WTC11 (cell line): Measurements from ENCODE around the gene ACOX2. TPM values are rescaled to one million over a fixed set of nuclear protein-coding genes. Genes with fewer than 3 reads are reported as not detected.

Experiments
- ATAC-seq: fragments of 200-7000 bp; cut with Tn5 transposase; 2 replicates; pipeline ENCODE4 v1.10.0; 2021; ENCODE audit warnings: mild to moderate bottlenecking, moderate library complexity
- CTCF ChIA-PET: fragments of 300-600 bp; sonication (Branson Sonifier 250); formaldehyde crosslinking; loops from one replicate; lab custom pipeline; 2021; ENCODE audit warnings: antibody characterized with exemption; lab: Charles Lee
- POLR2A ChIA-PET: fragments of 350-600 bp; sonication (Branson Sonifier 250); formaldehyde crosslinking; loops from one replicate; lab custom pipeline; 2021; ENCODE audit warnings: antibody characterized with exemption; lab: Charles Lee
- DNase-seq: peaks from one replicate; pipeline ENCODE4 v3.0.0; 2021; ENCODE audit warnings: low spot score
- H3K27ac Mint-ChIP-seq: 2 replicates; pipeline ENCODE4 v1.8.0; 2021; ENCODE audit warnings: mixed read lengths
- H3K27me3 Mint-ChIP-seq: 2 replicates; pipeline ENCODE4 v1.8.0; 2021; ENCODE audit warnings: low read depth, mild to moderate bottlenecking, moderate library complexity, mixed read lengths
- H3K36me3 Mint-ChIP-seq: 2 replicates; pipeline ENCODE4 v1.8.0; 2021; ENCODE audit warnings: mixed read lengths
- H3K4me1 Mint-ChIP-seq: 2 replicates; pipeline ENCODE4 v1.8.0; 2022; ENCODE audit warnings: mixed read lengths
- H3K4me3 Mint-ChIP-seq: 2 replicates; pipeline ENCODE4 v1.8.0; 2021; ENCODE audit warnings: mild to moderate bottlenecking, moderate library complexity, mixed read lengths
- H3K9me3 Mint-ChIP-seq: 2 replicates; pipeline ENCODE4 v1.8.0; 2021; ENCODE audit warnings: mixed read lengths
- AR ChIP-seq: fragments of 250-450 bp; sonication (Bioruptor Pico); IDR thresholded peaks from 2 replicates; pipeline ENCODE4 v1.9.0; 2021; ENCODE audit warnings: mild to moderate bottlenecking
- ATF1 ChIP-seq: sonication (generic); formaldehyde crosslinking; IDR thresholded peaks from 2 replicates; pipeline ENCODE4 v1.8.1; 2023; ENCODE audit warnings: mild to moderate bottlenecking, moderate library complexity, missing genetic modification reagents
- ATF2 ChIP-seq: sonication (generic); formaldehyde crosslinking; IDR thresholded peaks from 2 replicates; pipeline ENCODE4 v1.8.1; 2022; ENCODE audit warnings: low read depth, missing genetic modification reagents, borderline replicate concordance
- CREM ChIP-seq: sonication (generic); formaldehyde crosslinking; IDR thresholded peaks from 2 replicates; pipeline ENCODE4 v1.8.1; 2022; ENCODE audit warnings: mild to moderate bottlenecking, missing genetic modification reagents, moderate library complexity
- E2F1 ChIP-seq: sonication (generic); formaldehyde crosslinking; IDR thresholded peaks from 2 replicates; pipeline ENCODE4 v1.8.0; 2022; ENCODE audit warnings: mild to moderate bottlenecking, missing genetic modification reagents
- MYBL2 ChIP-seq: sonication (generic); formaldehyde crosslinking; IDR thresholded peaks from 2 replicates; pipeline ENCODE4 v1.8.1; 2023; ENCODE audit warnings: mild to moderate bottlenecking, moderate library complexity, missing genetic modification reagents
- NR1H2 ChIP-seq: sonication (generic); formaldehyde crosslinking; IDR thresholded peaks from 2 replicates; pipeline ENCODE4 v1.9.0; 2021; ENCODE audit warnings: mild to moderate bottlenecking, moderate library complexity, missing genetic modification reagents
- PRDM15 ChIP-seq: sonication (generic); formaldehyde crosslinking; IDR thresholded peaks from 2 replicates; pipeline ENCODE4 v1.8.0; 2022; ENCODE audit warnings: missing genetic modification reagents
- PREB ChIP-seq: sonication (generic); formaldehyde crosslinking; IDR thresholded peaks from 2 replicates; pipeline ENCODE4 v1.8.1; 2022; ENCODE audit warnings: mild to moderate bottlenecking, missing genetic modification reagents, moderate library complexity, borderline replicate concordance
- SMAD4 ChIP-seq: sonication (generic); formaldehyde crosslinking; IDR thresholded peaks from 2 replicates; pipeline ENCODE4 v1.8.0; 2022; ENCODE audit warnings: mild to moderate bottlenecking, missing genetic modification reagents
- SP1 ChIP-seq: sonication (generic); formaldehyde crosslinking; conservative IDR thresholded peaks from 2 replicates; pipeline ENCODE4 v1.8.1; 2022; ENCODE audit warnings: missing genetic modification reagents
- STAT6 ChIP-seq: sonication (generic); formaldehyde crosslinking; conservative IDR thresholded peaks from 2 replicates; pipeline ENCODE4 v1.8.1; 2023; ENCODE audit warnings: mild to moderate bottlenecking, low read depth, missing genetic modification reagents, moderate library complexity
- TEAD1 ChIP-seq: sonication (generic); formaldehyde crosslinking; IDR thresholded peaks from 2 replicates; pipeline ENCODE4 v1.8.0; 2022; ENCODE audit warnings: mild to moderate bottlenecking, missing genetic modification reagents
- ZBTB21 ChIP-seq: sonication (generic); formaldehyde crosslinking; IDR thresholded peaks from 2 replicates; pipeline ENCODE4 v1.8.1; 2023; ENCODE audit warnings: mild to moderate bottlenecking, missing genetic modification reagents, borderline replicate concordance
- ZBTB43 ChIP-seq: sonication (generic); formaldehyde crosslinking; IDR thresholded peaks from 2 replicates; pipeline ENCODE4 v1.8.1; 2023; ENCODE audit warnings: mild to moderate bottlenecking, missing genetic modification reagents
- ZMAT4 ChIP-seq: fragments of 250-450 bp; sonication (Bioruptor Pico); IDR thresholded peaks from 2 replicates; pipeline ENCODE4 v1.9.0; 2021; ENCODE audit warnings: mild to moderate bottlenecking
- ZNF423 ChIP-seq: fragments of 250-450 bp; sonication (Bioruptor Pico); IDR thresholded peaks from 2 replicates; pipeline ENCODE4 v2.1.2; 2022; ENCODE audit warnings: mild to moderate bottlenecking, moderate library complexity
- ZNF532 ChIP-seq: fragments of 250-450 bp; sonication (Bioruptor Pico); IDR thresholded peaks from 2 replicates; pipeline ENCODE4 v1.9.0; 2021; ENCODE audit warnings: mild to moderate bottlenecking, borderline replicate concordance
- total RNA-seq: library from RNA; stranded (reverse); gene quantifications from 3 replicates; pipeline ENCODE4 v1.2.3, GENCODE V29; 2021

Gene ACOX2
- total RNA-seq, 1 experiment from 2014 or later, result 1.1 TPM

GRCh38 chr3:58514405-58514804 is 22.6 kb downstream of the ACOX2 start:
- H3K36me3 Mint-ChIP-seq, result no peaks in the 10 kb centered on the region
- ATAC-seq (no peak), DNase-seq (no peak)
- H3K9me3 Mint-ChIP-seq, result no peaks in the 10 kb centered on the region
- POLR2A ChIA-PET, result no interaction called here
- CTCF ChIA-PET, result interaction anchor here (1.4 kb wide), 1 partner anchor 15 kb away, joined by 5 read pairs; no protein-coding TSS in a partner anchor
- TF ChIP-seq ZBTB43 (CRISPR knock-in tag) (no peak), ZNF423 (CRISPR knock-in tag) (no peak), PRDM15 (CRISPR knock-in tag) (no peak), CREM (CRISPR knock-in tag) (no peak), ATF1 (CRISPR knock-in tag) (no peak), SMAD4 (no peak), STAT6 (CRISPR knock-in tag) (no peak), TEAD1 (CRISPR knock-in tag) (no peak), E2F1 (CRISPR knock-in tag) (no peak), ZBTB21 (CRISPR knock-in tag) (no peak), ATF2 (CRISPR knock-in tag) (no peak), AR (CRISPR knock-in tag) (no peak), ZMAT4 (CRISPR knock-in tag) (no peak), MYBL2 (no peak), PREB (no peak), SP1 (CRISPR knock-in tag) (no peak), NR1H2 (CRISPR knock-in tag) (no peak), ZNF532 (no peak)
- no peaks in the 10 kb centered on the region for H3K27me3 Mint-ChIP-seq
- H3K27ac Mint-ChIP-seq, result no peak overlapping the region
- no peak overlapping the region for H3K4me3 Mint-ChIP-seq
- H3K4me1 Mint-ChIP-seq, result peaks cover 10% of the 10 kb centered on the region
